ENCODE data around the gene DGCR6L.
"Not testable (repeated sequence)": the region's sequence is repeated elsewhere in the genome, so short reads cannot be mapped to it uniquely, and the experiment has no call there.

DGCR6L gene

DNA sequence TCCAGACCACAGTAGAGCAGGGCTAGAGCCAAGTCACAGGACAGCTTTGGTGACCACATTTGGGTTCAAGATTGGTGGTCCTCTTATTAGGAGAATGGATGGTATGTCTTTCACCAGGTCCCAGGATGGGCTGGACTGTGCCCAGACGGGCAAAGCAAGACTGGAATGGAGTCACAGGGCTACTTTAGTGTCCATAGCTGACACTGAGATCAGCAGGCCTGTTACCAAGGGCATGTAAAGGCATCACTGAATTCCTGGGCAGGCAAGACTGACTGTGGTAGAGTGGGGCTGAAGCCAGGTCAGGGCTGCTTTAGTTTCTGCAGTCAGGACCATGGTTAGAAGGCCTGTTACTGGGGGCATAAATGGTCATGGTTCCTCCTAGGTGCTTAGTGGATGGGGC, 6.1 kb upstream of the DGCR6L start:
- not testable (repeated sequence) for DNase-seq (ENCODE audit: low read depth)

DNA sequence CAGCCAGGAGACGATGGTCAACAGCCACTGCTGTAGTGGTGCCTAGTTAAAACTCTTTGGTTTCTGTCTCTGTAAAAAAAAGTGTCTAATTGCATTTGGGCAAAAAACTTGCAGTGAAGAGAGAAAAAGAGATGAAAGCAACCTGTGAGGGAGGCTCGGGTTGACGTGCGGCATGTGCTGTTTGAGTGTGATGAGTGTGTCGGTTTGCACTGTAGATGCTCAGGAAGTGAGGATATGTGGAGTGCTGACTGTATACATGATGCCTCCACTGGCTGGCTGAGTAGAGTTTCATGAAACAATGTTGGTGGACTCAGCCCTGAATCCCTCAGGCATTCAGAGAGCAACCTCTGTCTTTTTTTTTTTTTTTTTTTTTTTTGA, 4.3 kb upstream of the DGCR6L start:
- DNase-seq (ENCODE audit: low read depth), result no peak

DNA sequence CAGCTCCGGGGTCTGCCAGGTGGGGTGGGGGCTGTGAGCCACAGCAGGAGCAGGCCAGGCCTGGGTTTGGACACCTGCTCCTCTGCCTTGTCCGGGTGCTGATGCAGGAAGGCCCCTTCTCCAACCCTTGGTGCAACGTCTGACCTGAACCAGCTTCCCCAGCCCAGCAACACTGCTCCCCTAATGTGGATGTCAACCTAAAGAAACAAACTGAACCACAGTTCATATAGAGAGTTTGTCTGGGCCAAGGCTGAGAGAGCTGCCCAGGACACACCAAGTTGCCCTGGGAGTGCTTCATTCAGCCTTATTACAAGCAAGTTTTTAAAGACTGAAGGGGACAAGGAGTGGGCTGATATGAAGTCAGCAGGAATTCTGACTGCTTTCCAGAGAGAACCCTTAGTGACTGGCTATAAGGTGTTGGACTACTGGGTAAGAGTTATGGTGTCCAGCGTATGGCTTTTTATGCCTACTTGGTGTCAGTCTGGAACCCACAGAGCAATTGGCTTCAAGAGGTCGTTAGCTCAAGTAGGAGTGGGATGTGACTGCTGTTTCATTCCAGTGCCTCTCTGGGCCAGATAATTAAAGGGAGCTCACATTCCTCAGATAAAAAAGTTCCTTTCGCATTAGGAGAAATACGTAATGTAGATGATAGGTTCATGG, 1.8 kb upstream of the DGCR6L start:
- not testable (repeated sequence) for DNase-seq (ENCODE audit: low read depth)

DNA sequence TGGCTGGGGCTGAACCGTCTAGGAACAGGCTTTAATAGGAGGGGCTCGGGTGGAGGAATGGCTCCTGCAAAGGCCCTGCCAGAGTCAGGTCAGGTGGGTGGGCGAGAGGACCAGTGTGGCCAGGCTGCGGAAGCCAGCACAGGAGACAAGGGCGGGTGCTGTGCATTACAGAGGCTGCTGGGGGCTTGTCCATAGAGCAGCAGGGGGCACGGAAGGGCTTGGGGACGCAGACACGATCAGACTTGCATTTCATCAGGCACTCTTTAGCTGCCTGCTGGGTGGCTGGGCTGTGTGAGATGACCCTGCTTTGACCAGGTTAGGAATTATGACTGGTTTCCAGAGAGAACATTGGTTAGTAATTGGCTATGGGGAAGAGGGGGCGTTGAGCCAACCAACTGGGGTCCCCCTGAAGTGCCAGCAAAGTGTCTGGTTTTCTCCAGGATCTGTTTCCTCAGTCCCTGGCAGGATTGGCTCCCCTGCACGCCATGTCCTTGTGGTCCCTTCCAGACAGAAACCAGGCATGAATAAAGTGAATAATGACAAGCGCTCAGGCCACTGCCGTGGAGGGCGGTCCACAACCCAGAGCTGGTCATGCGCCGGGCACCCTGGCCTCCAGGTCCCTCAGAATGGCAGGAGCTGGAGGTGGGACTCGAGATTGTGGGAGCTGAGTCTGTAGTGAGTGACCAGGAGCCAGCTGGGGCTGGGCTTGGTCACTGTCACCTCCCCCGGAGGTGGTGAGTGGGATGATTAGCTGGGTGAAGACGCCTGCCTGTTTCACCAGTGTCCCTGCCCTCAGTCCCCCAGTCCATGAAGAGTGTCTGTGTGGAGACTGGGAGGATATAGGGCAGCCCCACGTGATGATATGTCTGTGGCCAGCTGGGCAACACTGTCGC, 1.0 kb upstream of the DGCR6L start:
- DNase-seq (ENCODE audit: low read depth), result not testable (repeated sequence)

- no peak for DNase-seq (ENCODE audit: low read depth)
Measured at GRCh38 chr22:20319041-20319744, 667 bp downstream of the DGCR6L start.

GRCh38 chr22:20318043-20318688, 1.7 kb downstream of the DGCR6L start:
- not testable (repeated sequence) for DNase-seq (ENCODE audit: low read depth)

DNA sequence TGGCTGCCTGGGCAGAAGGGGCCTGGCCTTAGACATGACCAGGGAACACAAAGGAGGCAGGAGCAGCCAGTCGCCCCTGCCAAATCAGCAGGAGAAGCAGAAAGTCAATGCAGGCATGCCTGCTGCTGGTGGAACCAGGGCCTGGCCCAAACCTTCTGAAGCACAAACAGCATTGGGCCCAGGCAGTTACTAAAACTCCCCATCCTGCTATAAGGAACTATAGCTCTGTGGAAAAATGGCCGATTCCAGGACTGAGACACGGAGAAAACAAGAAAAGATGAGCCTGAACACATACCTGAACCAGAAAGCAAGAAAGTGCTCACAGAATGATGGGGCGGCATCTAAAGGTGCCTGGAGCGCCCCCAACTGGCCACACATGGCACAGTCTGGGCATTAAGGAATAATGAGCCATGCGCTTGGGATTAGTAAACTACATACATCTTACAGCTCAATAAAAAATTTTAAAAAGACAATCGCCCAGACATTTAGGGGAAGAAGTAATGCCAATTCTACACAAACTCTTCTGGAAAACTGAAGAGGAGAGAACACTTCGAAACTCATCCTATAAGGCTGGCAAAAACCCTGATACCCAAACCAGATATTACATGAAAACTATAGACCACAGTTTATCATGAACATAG, 2.3 kb downstream of the DGCR6L start:
- not testable (repeated sequence) for DNase-seq (ENCODE audit: low read depth)

DNA sequence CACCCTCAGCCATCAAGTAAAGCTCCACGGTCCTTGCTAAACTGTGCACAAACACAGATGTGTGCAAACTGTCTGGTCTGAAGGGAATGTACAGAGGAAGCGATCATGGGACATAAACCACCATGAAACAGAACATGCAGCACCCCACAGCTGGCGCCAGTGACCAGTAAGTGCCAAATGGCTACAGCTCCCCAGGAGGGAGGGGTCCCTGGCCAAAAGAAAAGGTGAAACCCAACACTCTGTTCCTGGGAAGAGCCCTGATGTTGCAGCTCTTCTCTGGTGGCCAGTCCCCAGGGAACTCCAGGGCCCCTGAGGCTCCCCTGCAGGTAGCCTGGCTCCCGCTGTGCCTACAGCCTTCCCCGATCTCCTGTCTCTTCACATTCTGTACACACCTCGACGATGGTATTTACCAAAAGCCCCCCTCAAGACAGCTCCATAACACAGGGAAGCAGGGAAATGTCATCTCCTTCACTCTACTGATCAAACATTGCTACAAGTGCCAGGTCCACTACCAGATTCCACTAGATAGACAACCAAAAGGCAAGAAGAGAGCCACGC, 2.9 kb downstream of the DGCR6L start:
- no peak for DNase-seq (ENCODE audit: low read depth)

DNA sequence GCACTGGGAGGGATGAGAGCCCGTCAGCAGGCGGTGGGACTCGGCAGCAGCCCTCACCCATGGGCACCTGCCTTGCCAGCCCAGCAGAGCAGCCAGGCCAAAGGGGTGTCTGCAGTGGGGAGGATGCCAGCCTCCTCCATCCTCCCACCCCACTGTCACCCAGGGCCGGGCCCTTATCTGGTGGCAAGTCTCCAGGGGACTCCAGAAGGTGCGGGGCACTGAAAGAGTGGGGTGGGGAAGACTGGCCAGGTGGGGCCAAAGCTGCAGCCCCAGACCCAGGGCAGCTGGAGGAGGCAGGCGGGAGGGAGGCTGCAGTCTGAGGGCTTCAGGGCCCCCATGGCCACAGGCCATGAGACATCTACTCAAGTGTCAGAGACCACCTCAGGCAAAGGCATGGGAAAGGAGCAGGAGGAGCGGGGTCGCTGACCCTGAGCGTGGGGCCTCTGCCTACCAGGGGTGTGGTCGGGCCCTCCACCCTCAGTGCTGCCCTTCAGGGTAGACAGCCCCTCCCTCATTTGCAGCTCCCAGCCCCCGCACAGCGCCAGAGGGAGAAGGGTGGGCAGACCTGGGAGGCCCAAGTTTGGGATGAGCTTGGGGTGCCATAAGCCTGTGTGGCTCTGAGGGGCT, 3.5 kb downstream of the DGCR6L start:
- no peak for DNase-seq (ENCODE audit: low read depth)

DNA sequence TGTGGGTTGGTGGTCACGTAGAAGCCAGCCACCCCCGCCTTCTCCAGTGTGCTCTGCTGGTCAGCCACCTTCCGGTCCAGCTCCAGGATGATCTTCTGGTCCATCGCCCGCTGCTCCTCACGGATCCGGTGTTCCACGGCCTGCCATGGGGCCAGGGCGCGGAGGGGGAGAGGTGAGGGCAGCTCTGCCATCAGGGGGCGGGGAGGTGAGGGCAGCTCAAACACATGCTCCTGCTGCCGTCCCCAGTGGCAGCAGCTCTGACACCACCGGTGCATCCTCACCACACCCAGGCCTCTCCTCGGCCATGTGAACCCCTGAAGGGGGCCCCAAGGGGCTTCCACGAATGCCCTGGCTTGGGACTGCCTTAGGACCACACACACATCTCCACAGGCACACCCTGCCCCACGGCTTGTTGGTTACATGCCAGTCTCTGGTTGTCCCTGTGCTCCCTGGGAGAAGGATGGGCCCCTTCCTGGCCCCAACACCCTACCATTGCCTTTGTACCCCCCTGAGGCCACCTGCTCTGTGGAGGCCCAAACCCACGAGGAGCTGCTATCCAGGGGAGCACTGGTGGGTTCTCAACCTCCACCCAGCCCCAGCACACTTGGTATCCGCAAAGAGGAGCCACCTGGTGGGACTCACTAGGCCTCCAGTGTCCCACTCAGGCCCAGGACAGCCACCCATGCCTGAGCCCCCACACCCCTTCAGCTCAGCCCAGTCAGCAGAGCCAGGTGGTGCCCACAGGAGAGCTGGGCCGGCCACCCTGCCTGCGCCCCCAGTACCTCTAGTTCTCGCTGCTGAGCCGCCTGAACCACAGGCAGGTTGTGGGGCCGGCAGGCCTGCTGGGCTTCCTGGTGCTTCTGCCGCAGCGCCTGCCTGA, 4.3 kb downstream of the DGCR6L start:
- DNase-seq (ENCODE audit: low read depth), result no peak

DNA sequence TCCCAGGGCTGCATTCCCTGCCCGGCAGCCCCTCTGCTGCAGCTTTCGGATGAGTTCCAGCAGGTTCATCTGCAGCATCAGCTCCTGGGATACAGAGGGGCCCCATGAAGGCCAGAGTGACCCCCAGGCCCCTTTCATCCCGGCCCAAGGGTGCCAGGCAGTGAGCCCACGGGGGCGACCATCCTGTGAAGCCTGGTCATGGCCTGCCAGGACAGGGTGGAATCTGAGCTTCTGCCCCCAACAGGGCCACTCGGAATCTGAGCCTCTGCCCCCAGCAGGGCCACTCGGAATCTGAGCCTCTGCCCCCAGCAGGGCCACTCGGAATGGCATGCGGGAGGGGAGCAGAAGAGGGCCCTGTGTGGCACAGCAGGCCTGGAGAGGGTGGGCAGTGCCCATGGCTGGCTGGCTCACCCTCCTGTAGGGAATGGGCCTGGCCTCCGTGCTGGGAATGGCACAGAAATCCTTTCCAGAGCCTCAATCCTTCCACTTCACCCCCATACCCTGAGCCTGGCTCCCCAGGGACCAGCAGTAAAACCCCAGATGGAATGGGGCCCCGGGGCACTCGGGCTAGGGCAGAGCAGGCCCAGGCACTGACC, 5.0 kb downstream of the DGCR6L start:
- DNase-seq (ENCODE audit: low read depth), result not testable (repeated sequence)

GRCh38 chr22:20314206-20314605, 5.7 kb downstream of the DGCR6L start:
- DNase-seq (ENCODE audit: low read depth), result not testable (repeated sequence)

DNA sequence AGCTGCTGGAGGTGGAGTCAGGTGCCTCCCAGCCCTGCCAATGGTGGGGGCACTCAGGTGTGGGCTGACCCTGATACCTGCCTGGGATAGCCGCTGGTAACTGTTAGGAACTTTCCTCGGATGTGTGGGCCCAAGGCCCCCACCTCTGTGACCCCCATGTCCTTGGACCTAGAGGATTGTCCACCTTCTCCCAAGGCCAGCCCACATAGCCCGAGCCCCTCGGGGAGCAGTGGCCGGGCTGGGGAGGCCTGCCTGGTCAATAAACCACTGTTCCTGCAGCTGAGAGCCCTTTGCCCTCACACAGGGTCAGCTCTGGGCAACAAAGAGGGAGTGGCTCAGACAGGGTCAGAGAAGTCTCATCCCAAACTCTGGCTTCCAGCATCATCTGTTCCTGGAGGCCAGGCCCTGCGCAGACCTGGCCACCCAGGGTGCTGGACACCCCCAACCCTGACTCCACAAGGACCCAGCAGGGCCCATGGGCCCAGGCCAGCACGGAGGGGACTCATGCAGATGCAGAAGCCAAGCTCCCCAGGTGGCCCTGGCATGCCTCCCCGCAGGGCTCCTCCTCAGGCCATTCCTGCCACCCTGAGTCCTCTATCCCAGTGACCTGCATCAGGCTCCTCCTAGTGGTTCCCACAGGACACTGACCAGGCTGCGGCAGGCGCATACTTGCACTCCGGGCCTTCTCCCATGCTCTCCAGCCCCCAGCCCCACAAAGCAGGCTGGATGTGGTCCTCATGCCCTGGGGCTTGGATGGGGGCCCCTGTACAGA, 6.4 kb downstream of the DGCR6L start:
- not testable (repeated sequence) for DNase-seq (ENCODE audit: low read depth)

DNA sequence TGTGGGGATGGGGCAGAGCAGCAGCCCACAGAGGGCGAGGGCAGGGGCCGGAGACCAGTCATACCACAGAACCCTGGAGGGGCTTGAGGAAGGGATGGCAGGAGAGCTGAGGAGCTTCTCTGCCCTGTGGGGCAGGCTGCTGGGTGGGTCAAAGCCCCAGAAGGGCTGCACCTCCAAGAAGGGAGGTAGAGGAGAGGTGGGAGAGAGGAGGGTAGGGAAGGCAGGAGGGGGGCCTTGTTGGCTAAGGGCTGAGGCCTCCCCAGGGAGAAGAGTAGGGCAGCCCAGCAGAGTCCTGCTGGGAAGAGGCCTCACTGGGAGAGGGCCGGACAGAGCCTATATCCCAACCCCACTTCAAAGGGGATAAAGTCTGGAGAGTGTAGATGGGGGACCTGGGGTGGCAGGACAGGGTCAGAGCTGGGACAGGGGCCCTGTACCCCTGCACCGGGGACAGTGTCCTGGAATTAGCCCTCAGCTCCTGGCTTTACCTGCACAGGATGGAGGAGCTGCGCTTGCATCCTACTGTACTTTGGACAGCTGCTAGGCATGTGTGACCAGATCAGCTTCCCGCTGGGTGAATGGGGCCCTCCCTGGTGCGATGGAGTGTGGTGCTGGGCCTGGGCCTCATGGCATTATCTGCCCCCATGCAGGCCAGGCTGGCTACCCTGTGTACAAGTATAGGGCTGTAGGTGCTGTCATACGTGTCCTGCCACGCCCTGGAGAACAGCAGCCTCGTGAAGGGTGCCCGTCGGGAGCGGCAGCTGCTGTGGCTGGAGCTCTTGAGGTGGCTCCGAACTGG, 7.3 kb downstream of the DGCR6L start:
- DNase-seq (ENCODE audit: low read depth), result no peak

GRCh38 chr22:20311249-20312062, 8.4 kb downstream of the DGCR6L start:
- not testable (repeated sequence) for DNase-seq (ENCODE audit: low read depth)

GRCh38 chr22:20310773-20311172, 9.1 kb downstream of the DGCR6L start:
- DNase-seq (ENCODE audit: low read depth), result not testable (repeated sequence)

- DNase-seq (ENCODE audit: low read depth), result not testable (repeated sequence)
Measured at GRCh38 chr22:20310180-20310579, 9.7 kb downstream of the DGCR6L start.

Data from HS-5 (cell line).